ENCODE measurements around the gene COA8.

DNA sequence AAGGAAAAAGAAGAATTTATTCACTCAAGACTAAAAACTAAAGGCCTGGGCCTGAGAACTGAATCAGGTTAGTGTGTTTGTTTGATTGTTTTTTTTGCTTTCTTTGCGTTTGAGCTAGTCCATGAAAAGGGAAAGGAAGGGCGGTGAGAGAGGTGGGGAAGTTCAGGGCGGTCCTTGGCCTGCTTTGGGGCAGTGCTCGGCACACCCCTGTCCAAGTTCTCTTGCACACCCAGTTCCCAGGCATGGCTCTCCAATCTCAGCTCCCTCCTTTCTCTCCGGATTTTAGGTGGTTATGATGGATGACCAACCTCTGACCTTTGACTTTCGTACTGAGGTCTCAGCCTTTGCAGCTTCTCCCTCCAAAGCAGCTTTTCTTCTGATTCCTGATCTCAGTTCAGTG, 11.3 kb downstream of the COA8 start:
- TF ChIP-seq GATA2 (IDR thresholded peaks at IDR 0.05; ENCODE audit: low read depth, low read length): no peak
- no peak for TF ChIP-seq GATA3 (IDR thresholded peaks at IDR 0.05; ENCODE audit: low read depth, low read length)
